Transverse colon (tissue), 4 donors: ENCODE measurements around the gene GZMM. TPM values are rescaled to one million over a fixed set of nuclear protein-coding genes. Genes with fewer than 3 reads are reported as not detected.

Experiments
- DNase-seq: peaks from one replicate; pipeline ENCODE4 v3.0.0-alpha.2; 2019
- H3K27ac ChIP-seq, 4 donors: fragments of 200-600 bp; sonication (generic); 2 replicates each; pipeline ENCODE4 v1.5.1; 2016 to 2018; ENCODE audit warnings: inconsistent platforms in 4 of 4
- H3K27me3 ChIP-seq: fragments of 200-600 bp; sonication (generic); 2 replicates; pipeline ENCODE4 v1.5.1; 2017; ENCODE audit warnings: inconsistent platforms
- H3K36me3 ChIP-seq, 4 donors: fragments of 200-600 bp; sonication (generic); 2 replicates each; pipeline ENCODE4 v1.5.1; 2017 to 2019; ENCODE audit warnings: inconsistent platforms in 4 of 4
- H3K4me1 ChIP-seq, 4 donors: fragments of 200-600 bp; sonication (generic); 2 replicates each; pipeline ENCODE4 v1.5.1; 2017 to 2020; ENCODE audit warnings: inconsistent platforms in 4 of 4
- H3K4me3 ChIP-seq, 4 donors: fragments of 200-600 bp; sonication (generic); 1 replicate in 1 of 4; 2 replicates in 3 of 4; pipeline versions ENCODE4 v1.5.1 to v1.6.1; 2017 to 2019; ENCODE audit warnings: inconsistent platforms in 4 of 4
- H3K9me3 ChIP-seq, 2 donors: fragments of 200-600 bp; sonication (generic); 2 replicates each; pipeline ENCODE4 v1.5.1; 2017 to 2019; ENCODE audit warnings: inconsistent platforms in 2 of 2
- CTCF ChIP-seq, 5 experiments: fragments of 200-600 bp in 3 of 5; fragments of 450-650 bp in 2 of 5; sonication (generic) in 3 of 5; IDR thresholded peaks; 1 replicate in 2 of 5; 2 replicates in 3 of 5; pipeline ENCODE4 v1.5.1; 2016 to 2017; ENCODE audit warnings: antibody characterized with exemption in 5 of 5, inconsistent platforms in 3 of 5, mild to moderate bottlenecking in 2 of 5, moderate library complexity in 1 of 5
- EP300 ChIP-seq: sonication (generic); formaldehyde crosslinking; IDR thresholded peaks from one replicate; pipeline ENCODE4 v1.6.1; 2017; ENCODE audit warnings: antibody characterized with exemption, low read depth
- POLR2A ChIP-seq: fragments of 450-650 bp; IDR thresholded peaks from one replicate; pipeline ENCODE4 v1.6.1; 2016; ENCODE audit warnings: antibody characterized with exemption, mild to moderate bottlenecking, moderate library complexity
- POLR2AphosphoS5 ChIP-seq, 3 donors: sonication (generic); formaldehyde crosslinking; IDR thresholded peaks; one replicate each; pipeline ENCODE4 v1.6.1; 2016; ENCODE audit warnings: antibody characterized with exemption in 3 of 3
- WGBS, 2 donors: methylation state at CpG; one replicate each; pipeline ENCODE4 v1.1.5; 2018; ENCODE audit warnings: low coverage in 1 of 2; 5-methylcytosine and 5-hydroxymethylcytosine counted together
- in situ Hi-C, 4 donors: fragments of 200-750 bp; cut with MboI; loops; one replicate each; pipeline versions ENCODE4 v1.15.0 to v1.15.1; 2017; ENCODE audit warnings: low sequenced_read_pairs in 3 of 4, low pct_ligation_motif_present in 1 of 4, low pct_unique_long_range_greater_than_20kb in 1 of 4
- intact Hi-C: fragments of 100-400 bp; cut with DNase I; formaldehyde crosslinking; loops from one replicate; pipeline ENCODE4 v1.15.1; 2023; ENCODE audit warnings: low total_unique reads
- total RNA-seq, 4 donors: library from RNA; depleted of rRNA; stranded (reverse); fragments of >200 nt; gene quantifications; one replicate each; pipeline ENCODE4 v1.1.0, GENCODE V29; 2016

The GZMM gene
- 1 to 10 TPM in 2 of 4 donors, not detected in 2; 1.1 to 1.8 TPM for total RNA-seq

- Histone ChIP-seq H3K4me1 (no peaks in the 10 kb centered on the region), H3K4me3 (peak within 1 kb of the TSS in 1 of 4 donors; percentile 1), H3K27me3 (no peaks in the 10 kb centered on the region), H3K27ac (no peak within 1 kb of the TSS), H3K36me3 (peaks cover 0 to 9% (median 0%) of the 10 kb centered on the region in 4 donors), H3K9me3 (no peaks in the 10 kb centered on the region)
- intact Hi-C loops (no loop called here), in situ Hi-C loops (no loop called here)
- peak; percentile 32 for DNase-seq
- TF ChIP-seq EP300 (no peak), POLR2AphosphoS5 (IDR thresholded peaks at IDR 0.05) (peak in 1 of 3 donors; percentile 7)
- 50 to 56% methylated on average over 1 to 31 of the region's 31 CpGs for WGBS, 2 donors
Observed at GRCh38 chr19:543910-544608, at the start of gene GZMM. Gene GZMM (plus strand): TSS chr19:544053. CDS start chr19:544072, 19 bp downstream.

GRCh38 chr19:494171-495080, 49.4 kb upstream of the GZMM start:
- Histone ChIP-seq H3K36me3 (no peaks in the 10 kb centered on the region), H3K4me1 (peaks cover 4 to 30% (median 18%) of the 10 kb centered on the region in 4 donors), H3K9me3 (no peaks in the 10 kb centered on the region), H3K4me3 (no peak overlapping the region), H3K27ac (no peak overlapping the region), H3K27me3 (peaks cover 38% of the 10 kb centered on the region)
- in situ Hi-C loops (no loop called here), intact Hi-C loops (no loop called here)
- TF ChIP-seq EP300: no peak
- no peak for TF ChIP-seq CTCF (IDR thresholded peaks at IDR 0.05)
- TF ChIP-seq POLR2A: no peak
- no peak for TF ChIP-seq POLR2AphosphoS5 (IDR thresholded peaks at IDR 0.05)
- WGBS, 2 donors: 20 to 35% methylated on average over 1 to 22 of the region's 22 CpGs
- no peak for DNase-seq

- Histone ChIP-seq H3K4me3 (no peak overlapping the region), H3K9me3 (no peaks in the 10 kb centered on the region), H3K27me3 (peaks cover 44% of the 10 kb centered on the region), H3K36me3 (no peaks in the 10 kb centered on the region), H3K27ac (no peak overlapping the region), H3K4me1 (peaks cover 0 to 24% (median 12%) of the 10 kb centered on the region in 4 donors)
- DNase-seq: no peak
- TF ChIP-seq POLR2A: no peak
- no peak for TF ChIP-seq EP300
- TF ChIP-seq CTCF (IDR thresholded peaks at IDR 0.05): no peak
- TF ChIP-seq POLR2AphosphoS5 (IDR thresholded peaks at IDR 0.05): no peak
- in situ Hi-C loops: no loop called here
- intact Hi-C loops: no loop called here
- 72% methylated on average over 8 of the region's 10 CpGs; no CpG with 5 or more reads in 1 of the 2 donors for WGBS, 2 donors
Observed at GRCh38 chr19:495081-495401, 48.8 kb upstream of the GZMM start.

- no peak overlapping the region for H3K4me3 ChIP-seq
- no peaks in the 10 kb centered on the region for H3K36me3 ChIP-seq
- in situ Hi-C loops (no loop called here), intact Hi-C loops (no loop called here)
- H3K9me3 ChIP-seq: no peaks in the 10 kb centered on the region
- no peak overlapping the region for H3K27ac ChIP-seq
- no peak for DNase-seq
- TF ChIP-seq CTCF (IDR thresholded peaks at IDR 0.05) (peak; percentile 62 to 85 (median 73)), EP300 (no peak)
- peaks cover 0 to 23% (median 12%) of the 10 kb centered on the region in 4 donors for H3K4me1 ChIP-seq
- WGBS, 2 donors: 23 to 62% methylated on average over 6 to 31 of the region's 32 CpGs
- peaks cover 46% of the 10 kb centered on the region for H3K27me3 ChIP-seq
Observed at GRCh38 chr19:495402-496111, 48.3 kb upstream of the GZMM start.
